NCI-H187 (cell line): Measurements from ENCODE around the gene TMEM240.

Experiments
- DNase-seq, 2 experiments: peaks; one replicate each; lab custom pipeline; 2025; lab: John Stamatoyannopoulos, UW

Gene TMEM240

DNA sequence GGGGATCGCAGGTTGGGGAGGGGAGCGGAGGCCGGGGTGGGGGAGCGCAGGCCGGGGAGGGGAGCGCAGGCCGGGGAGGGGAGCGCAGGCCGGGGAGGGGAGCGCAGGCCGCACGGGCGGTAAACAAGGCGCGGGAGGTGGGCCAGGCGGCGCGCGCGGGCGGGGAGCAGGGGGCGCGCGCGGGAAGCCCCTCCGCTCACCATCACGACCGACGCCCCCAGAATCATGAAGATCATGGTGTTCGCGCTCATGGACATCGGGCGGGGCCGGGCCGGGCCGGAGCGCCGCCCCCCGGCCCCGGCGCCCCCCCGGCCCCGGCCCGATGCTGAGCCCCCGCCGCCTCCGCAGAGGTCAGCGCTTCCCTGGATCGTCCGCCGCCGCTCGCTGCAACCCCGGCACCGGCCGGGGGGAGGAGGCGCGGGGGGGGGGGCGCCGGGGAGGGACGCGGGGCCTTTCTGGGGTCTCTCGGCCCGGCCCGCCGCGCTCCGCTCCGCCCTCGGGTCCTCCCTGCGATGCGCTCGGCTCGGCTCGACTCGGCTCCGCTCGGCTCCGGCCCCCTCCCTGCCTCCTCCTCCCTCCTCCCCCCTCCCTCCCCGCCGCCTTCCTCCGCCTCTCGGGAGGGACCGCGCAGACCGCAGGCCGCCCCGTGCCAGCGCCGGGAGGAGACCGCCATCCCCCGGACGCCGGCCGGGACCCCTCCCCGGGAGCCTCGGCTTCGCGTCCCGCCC, at the start of gene TMEM240:
TSS of gene TMEM240 (minus strand) at position 535 of the 728 bp plus-strand sequence. CDS start at position 257, 278 bp downstream.
- DNase-seq, result peak in 1 of 2 experiments; percentile 21

DNA sequence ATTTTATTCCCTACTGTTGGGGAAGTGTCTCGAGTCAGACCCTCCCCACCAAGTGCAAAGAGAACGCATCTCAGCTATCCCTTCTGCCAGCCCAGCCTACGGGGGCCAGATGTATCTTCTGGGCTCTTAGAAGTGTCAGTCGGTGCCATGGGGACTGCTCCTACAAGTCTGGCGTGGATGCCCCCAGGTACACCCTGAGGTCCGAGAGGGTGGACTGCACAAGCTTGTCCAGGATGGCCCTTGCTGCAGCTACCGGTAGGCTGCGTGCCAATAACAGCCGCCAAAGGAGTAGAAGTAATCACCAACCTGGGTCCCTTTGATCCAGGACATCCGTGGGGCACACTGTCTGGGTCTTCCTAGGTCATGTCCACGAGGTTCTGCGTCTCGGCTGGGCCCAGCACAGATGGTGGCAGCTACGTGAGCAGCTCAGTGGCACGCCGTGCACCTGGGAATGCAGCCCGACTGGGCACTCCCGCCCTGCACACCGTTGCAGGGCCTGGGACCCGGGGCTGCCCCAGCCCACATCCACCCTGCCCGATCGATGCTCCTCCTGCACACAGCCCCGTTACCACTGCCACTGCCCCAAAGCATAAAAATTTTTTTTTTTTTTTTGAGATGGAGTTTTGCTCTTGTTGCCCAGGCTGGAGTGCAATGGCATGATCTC, 43.1 kb upstream of the TMEM240 start:
- DNase-seq, result no peak

DNA sequence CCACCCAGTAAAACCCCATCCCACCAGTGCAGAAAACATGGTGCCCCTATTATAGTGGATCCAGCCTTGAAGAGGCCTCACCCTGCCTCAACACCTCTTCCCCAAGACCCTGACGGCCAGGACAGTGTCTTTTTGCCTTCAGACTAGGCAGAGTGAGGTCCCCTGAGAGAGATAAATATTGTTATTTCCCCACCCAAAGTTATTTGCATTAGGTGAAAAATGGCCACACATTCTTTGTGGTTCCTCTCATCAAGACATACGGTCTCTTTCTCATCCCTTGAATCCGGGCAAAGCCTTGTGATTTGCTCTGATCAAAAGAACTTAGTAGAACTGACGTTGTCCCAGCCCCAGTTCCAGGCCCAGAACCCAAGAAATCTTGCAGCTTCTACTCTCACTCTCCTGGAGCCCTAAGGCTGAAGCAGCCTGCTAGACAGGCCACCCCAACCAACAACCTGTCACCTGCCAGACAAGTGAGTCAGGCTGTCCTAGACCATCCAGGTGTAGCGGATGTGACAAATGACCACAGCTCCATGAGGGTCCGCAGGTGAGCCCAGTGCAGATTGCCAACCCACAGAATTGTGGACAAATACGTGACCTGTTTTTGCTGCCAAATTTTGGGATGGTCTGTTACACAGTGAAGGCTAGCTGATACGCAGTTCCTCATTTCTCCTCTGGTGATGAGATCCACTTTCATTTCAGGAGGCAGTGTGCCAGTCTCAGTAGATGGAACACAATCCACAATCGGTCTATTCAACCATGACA, 42.3 kb upstream of the TMEM240 start:
- no peak for DNase-seq

DNA sequence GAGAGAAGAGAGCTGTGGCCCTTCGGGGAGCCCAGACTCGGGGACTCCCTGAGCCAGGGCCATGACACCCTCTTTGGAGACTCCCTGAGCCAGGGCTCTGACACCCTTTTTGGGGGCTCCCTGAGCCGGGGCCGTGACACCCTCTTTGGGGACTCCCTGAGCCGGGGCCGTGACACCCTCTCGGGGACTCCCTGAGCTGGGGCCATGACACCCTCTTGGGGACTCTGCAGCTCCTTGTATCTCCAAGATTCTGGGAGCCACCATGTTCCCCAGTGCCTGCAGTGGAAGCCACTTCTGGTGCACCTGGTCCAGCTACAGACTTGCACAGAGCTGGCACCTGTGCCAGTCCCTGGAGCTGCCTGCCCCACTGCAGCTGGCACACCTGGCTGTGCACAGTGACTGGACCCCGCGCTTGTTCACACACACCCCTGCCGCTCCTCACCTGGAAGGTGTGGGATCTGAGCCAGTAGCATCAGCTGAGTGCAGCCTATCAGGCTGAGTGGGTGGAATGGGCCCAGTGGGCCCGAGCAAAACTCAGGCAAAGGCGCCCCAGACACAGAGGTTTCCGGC, 38.0 kb upstream of the TMEM240 start:
- no peak for DNase-seq

DNA sequence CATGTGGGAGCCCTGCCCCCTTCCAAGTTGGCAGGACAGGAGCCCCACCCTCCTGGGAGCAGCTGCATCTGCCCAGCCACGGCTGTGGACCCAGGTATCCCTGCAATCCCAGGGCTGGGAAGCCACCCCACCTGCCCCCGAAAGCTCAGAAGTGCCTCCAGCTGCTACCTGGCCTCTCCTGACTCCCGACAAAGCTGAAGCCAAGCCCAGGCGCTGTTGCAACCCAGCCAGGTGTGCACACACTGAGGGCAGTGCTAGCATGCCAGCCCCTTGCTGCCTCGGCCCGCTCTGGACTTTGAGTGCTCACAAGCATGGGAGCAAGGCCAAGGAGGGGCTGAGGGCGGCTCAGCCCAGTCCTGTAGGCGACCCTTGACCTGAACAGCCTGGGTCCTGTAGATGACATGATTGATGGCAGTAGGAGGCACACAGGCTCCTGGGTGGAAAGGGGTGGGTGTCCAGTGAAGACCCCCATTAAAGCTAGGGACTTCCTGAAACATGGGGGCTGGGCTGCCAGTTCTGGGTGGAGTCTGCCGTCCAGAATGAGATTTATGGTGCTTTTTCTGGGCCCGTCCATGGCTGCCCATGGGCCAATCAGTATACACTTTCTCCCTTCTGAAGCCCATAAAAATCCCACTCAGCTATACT, 37.1 kb upstream of the TMEM240 start:
- DNase-seq, result no peak

DNA sequence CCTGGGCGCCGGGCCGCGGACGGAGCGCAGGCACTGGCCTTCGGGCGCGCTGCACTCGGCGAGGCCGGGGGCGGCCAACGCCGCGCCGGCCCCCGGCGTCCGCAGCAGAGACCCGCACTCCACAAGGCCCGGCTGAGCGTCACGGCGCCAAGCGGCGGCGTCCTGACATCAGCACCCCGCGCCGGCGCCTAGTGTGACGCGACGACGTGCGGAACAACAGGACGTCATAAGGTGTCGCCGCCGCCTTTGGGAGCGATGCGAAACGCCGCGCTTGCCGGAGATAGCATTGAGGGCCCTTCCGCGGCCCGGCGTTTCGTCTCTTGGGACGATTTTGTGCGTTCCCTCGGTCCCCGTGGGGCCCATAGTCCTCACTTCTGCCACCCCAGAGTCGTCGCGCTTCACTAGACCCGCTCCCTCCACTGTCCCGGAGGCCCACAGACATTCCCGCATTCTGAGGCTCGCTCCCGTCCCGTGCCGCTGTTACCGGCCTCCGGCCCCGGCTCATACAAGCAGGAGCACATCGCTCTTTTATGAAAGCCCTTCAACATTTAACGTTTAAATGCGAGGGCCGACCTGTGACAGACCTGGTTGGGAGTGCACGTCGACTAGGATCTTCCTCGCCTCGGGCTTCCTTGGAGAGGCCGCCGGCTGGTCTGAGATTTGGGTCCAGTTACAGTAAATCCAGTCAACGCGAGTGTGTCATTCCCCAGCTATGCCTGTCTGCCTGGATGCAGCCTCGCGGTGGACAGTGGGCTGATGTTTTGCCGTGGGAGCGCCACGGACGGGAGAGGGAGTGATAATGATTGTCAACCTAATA, 34.5 kb upstream of the TMEM240 start, which contains the start of gene SSU72:
TSS of gene SSU72 (minus strand) at position 143 of the 817 bp plus-strand sequence. CDS start 306 bp downstream, outside the sequence.
- peak; percentile 78 to 91 for DNase-seq

DNA sequence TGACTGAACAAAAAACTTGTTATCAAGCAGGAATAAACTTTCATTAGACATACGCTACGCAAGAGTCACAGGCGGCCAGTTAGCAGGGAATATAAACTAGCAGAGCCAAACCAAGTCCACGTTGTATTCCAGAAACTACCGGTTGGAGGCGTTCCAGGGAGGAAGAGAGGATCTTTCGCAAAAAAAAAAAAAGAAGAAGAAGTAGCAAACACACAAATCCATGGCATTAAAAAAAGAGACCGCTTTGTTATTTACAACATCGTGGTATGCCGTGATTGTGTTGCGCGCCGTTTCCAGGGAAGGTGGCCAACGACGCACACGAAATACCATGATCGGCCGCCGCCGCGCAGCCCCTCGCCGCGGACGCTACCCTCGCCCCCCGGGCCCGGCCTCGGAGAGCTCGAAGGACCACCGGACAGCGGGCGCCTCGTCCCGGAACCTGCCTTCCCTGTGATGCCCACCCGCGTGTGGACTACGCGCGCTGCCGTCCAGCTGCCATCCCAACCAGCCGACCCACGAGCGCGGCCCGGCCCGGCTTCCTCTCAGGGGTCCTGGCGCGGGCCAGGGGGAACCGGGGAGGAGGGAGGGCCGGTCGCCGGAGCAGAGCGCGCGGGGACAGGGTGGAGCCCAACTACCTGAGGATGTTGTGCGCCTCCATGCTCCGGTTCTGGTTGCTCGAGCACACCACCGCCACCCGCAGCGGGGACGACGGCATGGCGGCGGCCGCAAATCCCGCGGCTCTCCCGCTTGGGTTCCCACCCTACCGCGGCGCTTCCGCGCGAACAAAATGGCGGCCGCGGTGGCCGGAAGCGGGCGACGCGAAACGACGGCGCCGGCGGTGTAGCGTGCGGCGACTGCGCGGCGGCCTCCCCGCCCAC, 33.7 kb upstream of the TMEM240 start:
- DNase-seq, result peak in 1 of 2 experiments; percentile 75

DNA sequence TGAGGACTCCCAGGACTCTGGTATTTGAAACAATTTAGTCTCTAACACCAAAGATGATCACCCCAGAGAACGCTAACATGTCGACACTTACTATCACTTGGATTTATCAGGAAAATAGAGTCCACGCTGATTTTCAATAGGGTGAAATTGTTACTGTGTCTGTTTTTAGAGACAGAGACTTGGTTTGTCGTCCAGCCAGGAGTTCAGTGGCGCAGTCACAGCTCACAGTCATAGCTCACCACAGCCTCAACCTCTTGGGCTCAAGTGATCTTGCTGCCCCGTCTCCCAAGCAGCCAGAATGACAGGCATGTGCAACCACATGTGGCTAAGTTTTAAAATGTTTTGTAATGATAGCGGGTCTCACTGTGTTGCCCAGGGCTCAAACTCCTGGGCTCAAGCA, 28.9 kb upstream of the TMEM240 start:
- DNase-seq, result no peak

DNA sequence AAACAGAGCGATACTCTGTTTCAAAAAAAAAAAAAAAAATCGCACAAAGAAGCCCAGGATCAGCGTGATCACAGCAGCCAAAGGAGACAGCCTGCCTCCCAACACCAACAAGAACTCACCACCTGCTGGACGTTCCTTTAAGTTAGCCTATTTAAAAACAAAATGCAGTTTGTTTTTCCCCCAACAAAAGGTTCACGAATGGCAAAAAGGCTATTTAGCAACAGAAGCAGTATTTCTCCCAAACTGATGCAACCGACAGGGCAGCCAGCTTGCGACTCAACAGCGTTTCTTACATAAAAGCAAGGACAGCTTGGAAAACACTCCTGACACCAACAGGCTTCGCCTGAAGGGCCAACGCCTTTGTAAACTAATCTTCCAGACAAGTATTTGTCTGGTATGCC, 27.5 kb upstream of the TMEM240 start:
- DNase-seq, result no peak

DNA sequence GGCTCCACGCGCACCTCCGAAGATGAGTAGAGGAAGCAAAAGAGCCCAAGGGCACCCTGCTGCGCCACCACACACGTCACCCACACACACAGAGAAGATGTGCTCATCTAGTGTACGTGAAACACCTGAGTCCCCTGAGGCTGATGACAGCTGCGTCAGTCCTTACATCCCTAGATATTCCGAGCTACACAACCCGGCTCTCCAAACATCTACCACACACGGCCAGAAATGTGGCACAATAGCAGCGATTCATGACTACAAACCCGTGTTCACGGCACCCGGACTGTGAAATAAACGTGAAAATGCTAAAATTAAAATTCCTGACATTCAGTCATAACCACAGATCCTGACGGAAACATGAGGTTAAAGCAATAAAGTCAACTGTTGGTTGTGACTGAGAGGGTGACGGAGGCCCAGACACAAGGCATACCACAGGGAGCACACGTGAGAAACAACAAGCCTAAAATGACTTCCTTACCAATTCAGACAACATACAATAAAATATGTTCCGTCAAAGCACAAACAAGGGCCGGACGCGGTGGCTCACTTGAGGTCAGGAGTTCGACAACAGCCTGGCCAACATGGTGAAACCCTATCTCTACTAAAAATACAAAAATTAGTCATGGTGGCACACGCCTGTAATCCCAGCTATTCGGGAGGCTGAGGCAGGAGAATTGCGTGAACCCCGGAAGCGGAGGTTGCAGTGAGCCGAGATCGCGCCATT, 26.9 kb upstream of the TMEM240 start:
- DNase-seq, result no peak

DNA sequence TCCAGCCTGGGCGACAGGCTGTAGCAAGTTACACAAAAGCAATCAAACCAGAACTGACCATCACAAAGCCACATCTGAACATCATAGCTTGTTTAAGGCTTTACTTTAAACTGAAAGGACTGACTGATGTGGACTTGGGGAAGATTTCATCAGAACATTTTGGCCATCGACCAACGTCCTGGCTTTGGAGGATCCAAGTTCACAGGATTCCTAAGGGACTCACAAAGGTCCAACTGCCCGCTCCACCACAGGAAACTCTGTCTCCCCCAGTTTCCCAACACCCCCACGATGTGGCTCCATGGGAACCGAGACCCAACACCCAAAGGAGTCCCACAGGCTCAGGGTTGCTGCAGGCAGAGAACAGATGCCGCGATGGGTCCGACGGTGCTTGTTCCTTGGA, 24.9 kb upstream of the TMEM240 start:
- no peak for DNase-seq

DNA sequence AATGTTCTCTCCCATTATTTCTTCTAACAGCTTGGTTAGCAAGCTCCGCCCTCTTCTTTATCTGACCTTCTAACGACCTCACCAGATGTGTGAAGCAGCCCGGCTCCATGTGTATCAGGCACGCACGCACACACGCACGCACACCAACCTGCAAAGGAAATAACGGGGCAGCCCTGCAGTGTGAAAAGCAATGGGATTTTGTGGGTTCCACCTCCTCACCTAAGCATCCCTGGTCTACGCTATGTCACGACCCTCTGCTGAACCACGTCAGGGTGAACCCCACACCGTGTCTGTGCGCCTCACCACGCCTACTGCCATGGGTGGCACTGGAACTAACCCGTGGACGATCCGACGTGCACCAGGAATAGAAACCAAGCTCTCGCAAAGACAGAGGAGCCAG, 23.8 kb upstream of the TMEM240 start:
- DNase-seq, result no peak

DNA sequence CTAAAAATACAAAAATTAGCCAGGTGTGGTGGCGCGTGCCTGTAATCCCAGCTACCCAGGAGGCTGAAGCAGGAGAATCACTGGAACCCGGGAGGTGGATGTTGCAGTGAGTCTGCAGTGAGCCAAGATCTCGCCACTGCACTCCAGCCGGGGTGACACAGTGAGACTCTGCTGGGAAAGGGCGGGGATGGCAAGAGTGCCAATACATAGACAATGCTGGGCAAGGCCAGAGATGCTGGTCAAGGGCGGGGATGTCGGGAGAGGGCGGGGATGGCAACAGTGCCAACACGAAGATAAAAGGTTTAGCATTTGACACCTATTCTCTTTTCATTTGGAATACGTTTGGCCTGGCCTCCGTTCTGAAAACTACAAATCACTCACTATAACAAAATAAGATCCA, 23.3 kb upstream of the TMEM240 start:
- no peak for DNase-seq

DNA sequence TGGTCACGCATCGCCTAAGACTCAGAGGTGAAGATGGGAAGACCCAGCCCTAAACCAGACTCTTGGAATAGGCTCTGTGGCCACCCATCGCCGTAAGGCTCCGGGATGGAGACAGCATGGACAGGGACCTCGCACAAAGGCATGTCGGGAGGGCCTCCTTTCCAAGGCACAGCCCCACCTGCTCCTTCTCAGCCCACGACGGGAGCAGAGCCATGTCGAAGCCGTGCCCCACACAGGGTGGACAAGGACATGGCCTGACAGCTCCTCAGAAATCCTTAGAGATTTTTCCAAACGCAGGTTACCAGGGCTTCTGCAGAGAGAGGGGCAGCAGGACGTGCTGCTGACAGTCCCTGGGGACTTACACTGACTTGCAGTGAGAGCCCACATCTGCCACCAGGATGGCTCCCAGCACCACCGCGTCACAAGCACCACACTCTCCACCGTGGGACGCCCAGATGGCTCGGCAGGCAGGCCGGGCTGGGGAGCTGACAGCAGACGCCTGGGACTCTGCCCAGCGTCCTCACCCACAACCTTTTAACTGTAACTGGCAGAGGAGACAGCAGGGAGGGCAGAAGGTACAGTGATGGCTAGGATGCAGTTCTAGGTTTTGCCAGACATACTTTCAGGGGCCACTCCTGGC, 22.3 kb upstream of the TMEM240 start:
- no peak for DNase-seq

DNA sequence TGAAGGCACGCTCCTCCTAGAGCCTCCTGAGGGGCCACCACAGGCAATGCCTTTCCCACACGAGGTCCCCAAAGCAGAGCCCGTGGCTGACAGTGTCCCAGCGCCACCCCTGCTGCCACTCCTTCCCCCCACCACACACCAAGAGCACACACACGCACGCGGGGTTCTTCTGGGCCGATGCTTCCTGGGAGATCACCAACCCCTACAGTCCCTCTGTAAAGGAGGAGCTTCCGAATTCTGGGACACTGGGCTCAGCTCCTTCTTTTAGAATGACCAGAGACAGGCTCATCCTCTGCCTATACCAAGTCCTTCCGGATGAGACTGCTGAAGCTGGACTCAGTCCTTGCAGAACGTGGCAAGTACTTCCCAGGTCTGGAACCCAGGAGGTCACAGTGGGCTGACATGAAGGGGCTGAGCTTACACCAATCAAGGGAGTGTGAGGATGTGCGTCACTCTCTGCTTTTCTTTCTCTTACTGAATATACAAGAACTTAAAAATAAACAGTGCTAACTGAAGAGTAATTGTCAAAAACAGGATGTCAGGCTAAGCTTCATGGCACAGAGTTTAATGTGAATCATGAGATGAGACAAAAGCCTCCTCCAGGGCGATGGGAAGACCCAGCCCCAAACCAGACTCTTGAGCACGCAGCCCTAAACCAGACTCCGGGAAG, 21.5 kb upstream of the TMEM240 start:
- no peak for DNase-seq

DNA sequence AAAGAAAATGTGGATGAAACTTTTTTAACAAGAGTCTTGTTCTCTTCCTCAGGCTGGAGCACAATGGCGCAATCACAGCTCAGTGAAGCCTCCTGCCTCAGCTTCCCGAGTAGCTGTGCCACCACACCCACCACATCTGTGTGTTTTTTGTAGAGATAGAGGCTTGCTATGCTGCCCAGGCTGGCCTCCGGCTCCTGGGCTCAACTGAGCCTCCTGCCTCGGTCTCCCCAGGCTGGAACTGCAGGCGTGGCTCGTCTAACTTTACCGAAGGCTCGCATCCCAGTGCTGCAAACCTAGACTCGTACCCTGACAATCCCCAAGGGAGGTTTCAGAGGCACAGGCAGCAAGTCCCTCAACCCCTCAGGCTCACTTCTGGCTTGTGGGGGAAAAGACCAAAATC, 19.8 kb upstream of the TMEM240 start:
- no peak for DNase-seq

DNA sequence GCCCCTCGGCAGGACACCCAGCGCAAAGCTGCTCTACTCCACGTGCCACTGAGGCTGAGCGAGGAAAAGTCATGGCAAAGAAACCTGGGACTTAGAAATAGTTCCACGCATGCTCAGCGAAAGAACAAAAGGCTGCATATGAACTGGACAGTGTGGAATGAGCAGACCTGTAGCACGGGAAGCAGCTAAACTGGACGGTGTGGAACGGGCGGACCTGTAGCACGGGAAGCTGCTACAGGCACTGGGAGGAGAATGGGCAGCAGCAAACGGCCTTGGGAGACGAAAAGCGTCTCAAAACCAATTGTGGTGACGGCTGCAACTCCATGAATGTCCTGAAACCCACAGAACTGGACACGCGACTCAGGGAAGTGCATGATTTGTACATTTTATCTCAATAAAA, 18.6 kb upstream of the TMEM240 start:
- no peak for DNase-seq

DNA sequence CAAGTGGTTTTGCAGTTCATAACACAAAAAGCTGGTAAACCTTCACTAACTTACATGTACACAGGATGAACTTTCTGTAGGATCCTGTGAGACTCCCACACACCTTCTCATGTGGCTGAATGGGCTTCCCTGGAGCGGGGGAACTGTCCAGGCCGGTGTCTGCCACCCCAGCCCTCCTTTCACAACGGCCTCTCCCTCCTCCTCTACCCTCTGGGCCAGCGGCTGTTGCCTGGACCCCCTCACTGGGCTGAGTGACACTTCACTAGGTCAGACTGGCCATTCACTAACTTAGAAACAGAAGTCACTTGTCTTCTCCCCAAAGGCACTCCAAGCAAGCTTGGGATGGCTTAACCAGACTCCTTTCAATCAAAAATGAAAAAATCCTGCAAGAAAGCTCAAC, 18.2 kb upstream of the TMEM240 start:
- DNase-seq, result no peak
